ENCODE measurements around the gene SETDB1. TPM values are rescaled to one million over a fixed set of nuclear protein-coding genes. Genes with fewer than 3 reads are reported as not detected.

SETDB1 gene
- total and polyA plus RNA-seq, 2 of the 13 experiments (the other 11 are each of a cell fraction or from before 2014, with no cell fraction given), result 33.1 to 34.6 TPM

DNA sequence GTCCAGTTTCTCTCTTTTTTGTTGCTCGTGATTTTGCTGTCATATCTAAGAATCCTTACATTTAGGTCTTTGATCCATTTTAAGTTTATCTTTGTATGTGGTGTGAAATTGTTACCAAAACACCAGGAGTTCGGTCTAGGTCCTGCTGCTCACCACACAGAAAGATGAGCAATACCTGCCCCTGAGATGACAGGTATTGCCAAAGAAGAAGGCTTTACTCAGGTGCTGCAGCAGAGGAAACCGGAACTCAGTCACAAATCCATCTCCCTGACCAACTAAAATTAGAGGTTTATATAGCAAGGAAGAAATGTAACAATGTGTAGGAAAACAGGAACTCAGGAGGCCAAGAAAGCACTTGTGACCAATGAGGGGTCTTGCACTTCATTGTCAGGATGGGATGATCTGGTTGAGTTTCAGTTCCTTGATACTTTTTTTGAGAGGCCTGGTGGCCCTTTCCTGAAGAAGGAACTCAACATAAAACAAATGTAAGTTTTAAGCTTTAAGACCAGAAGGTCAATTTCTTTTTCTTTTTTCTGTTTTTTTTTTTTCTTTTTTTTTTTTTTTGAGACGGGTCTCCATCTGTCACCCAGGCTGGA is 16.5 kb upstream of the SETDB1 start:
- Histone ChIP-seq H3K9ac (ENCODE audit: insufficient read depth, low read depth, low read length) (no peak overlapping the region), H3K79me2 (ENCODE audit: insufficient read depth, low read length) (no peaks in the 10 kb centered on the region), H3K9me3 (ENCODE audit: low read length) (no peaks in the 10 kb centered on the region), H2AFZ (ENCODE audit: low read length) (no peak overlapping the region), H3K4me2 (ENCODE audit: low read depth, low read length) (no peak overlapping the region), H3K4me1 (ENCODE audit: insufficient read depth, low read length) (no peaks in the 10 kb centered on the region), H3K27me3 (ENCODE audit: control insufficient read depth in 1 of 2, insufficient read depth in 2 of 2, low read length in 2 of 2) (no peaks in the 10 kb centered on the region), H3K36me3 (replicated peaks in 1 of 2; ENCODE audit: control insufficient read depth in 1 of 2, insufficient read depth in 2 of 2, low read length in 2 of 2) (no peaks in the 10 kb centered on the region), H3K27ac (ENCODE audit: extremely low read length, insufficient read depth, low read length) (no peak overlapping the region), H4K20me1 (ENCODE audit: insufficient read depth, low read length) (no peaks in the 10 kb centered on the region), H3K4me3 (replicated peaks in 1 of 3; ENCODE audit: insufficient read depth in 1 of 3, low read depth in 2 of 3, low read length in 3 of 3) (no peak overlapping the region)
- no peak for ATAC-seq
- FAIRE-seq, result no peak
- in situ Hi-C loops (cut with HindIII; ENCODE audit: extremely low pct_ligation_motif_present, low pct_unique_long_range_greater_than_20kb) (no loop called here), intact Hi-C loops (cut with micrococcal nuclease; ENCODE audit: unreplicated experiment) (no loop called here)
- 54% methylated on average over 4 of the region's 4 CpGs for WGBS (ENCODE audit: low lambda C conversion rate)
- TF ChIP-seq ZNF124 (CRISPR knock-in tag; IDR thresholded peaks at IDR 0.05), result peak; percentile 58; the same call in 1 of the 2 replicates
- TF ChIP-seq, protein P1, sequence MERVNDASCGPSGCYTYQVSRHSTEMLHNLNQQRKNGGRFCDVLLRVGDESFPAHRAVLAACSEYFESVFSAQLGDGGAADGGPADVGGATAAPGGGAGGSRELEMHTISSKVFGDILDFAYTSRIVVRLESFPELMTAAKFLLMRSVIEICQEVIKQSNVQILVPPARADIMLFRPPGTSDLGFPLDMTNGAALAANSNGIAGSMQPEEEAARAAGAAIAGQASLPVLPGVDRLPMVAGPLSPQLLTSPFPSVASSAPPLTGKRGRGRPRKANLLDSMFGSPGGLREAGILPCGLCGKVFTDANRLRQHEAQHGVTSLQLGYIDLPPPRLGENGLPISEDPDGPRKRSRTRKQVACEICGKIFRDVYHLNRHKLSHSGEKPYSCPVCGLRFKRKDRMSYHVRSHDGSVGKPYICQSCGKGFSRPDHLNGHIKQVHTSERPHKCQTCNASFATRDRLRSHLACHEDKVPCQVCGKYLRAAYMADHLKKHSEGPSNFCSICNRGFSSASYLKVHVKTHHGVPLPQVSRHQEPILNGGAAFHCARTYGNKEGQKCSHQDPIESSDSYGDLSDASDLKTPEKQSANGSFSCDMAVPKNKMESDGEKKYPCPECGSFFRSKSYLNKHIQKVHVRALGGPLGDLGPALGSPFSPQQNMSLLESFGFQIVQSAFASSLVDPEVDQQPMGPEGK (CRISPR knock-in tag; IDR thresholded peaks at IDR 0.05), result no peak
- DNase-seq (ENCODE audit: low spot score), result no peak
- ChIA-PET CTCF (ENCODE audit: low intra/inter-chr PET ratio, low total read pairs) (no interaction called here), POLR2A (no interaction called here)
- BruUV-seq (replicated peaks), result no TSS peak

DNA sequence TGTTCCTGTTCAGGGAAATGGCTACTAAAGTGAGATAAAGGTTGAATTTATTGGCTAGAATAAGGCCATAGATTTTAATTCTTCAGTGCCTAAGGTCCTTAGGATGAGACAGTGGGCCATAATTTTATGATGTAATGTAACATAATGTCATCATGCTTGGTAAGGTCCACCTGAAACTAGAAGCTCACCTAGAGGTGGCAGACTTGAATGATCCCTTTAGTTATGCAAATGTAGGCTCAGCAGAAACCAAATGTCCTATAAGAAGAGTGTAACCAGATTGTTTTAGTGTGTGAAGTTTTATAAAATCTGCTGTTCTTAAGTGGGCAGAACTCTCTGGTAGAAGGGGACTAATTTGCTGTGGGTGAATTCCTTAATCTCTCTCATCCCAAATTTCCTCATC is 13.5 kb upstream of the SETDB1 start:
- no peaks in the 10 kb centered on the region for H4K20me1 ChIP-seq (ENCODE audit: insufficient read depth, low read length)
- intact Hi-C loops (cut with micrococcal nuclease; ENCODE audit: unreplicated experiment) (no loop called here), in situ Hi-C loops (cut with HindIII; ENCODE audit: extremely low pct_ligation_motif_present, low pct_unique_long_range_greater_than_20kb) (no loop called here)
- BruUV-seq (replicated peaks), result no TSS peak
- H3K4me3 ChIP-seq (replicated peaks in 1 of 3; ENCODE audit: insufficient read depth in 1 of 3, low read depth in 2 of 3, low read length in 3 of 3), result no peak overlapping the region
- POLR2A ChIA-PET, result no interaction called here
- H3K4me2 ChIP-seq (ENCODE audit: low read depth, low read length), result no peak overlapping the region
- no peak overlapping the region for H3K9ac ChIP-seq (ENCODE audit: insufficient read depth, low read depth, low read length)
- no peak overlapping the region for H2AFZ ChIP-seq (ENCODE audit: low read length)
- no peak overlapping the region for H3K27ac ChIP-seq (ENCODE audit: extremely low read length, insufficient read depth, low read length)
- no peaks in the 10 kb centered on the region for H3K36me3 ChIP-seq (replicated peaks in 1 of 2; ENCODE audit: control insufficient read depth in 1 of 2, insufficient read depth in 2 of 2, low read length in 2 of 2)
- FAIRE-seq (no peak), ATAC-seq (no peak), DNase-seq (ENCODE audit: low spot score) (no peak)
- no peaks in the 10 kb centered on the region for H3K4me1 ChIP-seq (ENCODE audit: insufficient read depth, low read length)
- no peaks in the 10 kb centered on the region for H3K27me3 ChIP-seq (ENCODE audit: control insufficient read depth in 1 of 2, insufficient read depth in 2 of 2, low read length in 2 of 2)
- no peaks in the 10 kb centered on the region for H3K9me3 ChIP-seq (ENCODE audit: low read length)
- CTCF ChIA-PET (ENCODE audit: low intra/inter-chr PET ratio, low total read pairs), result no interaction called here
- no peaks in the 10 kb centered on the region for H3K79me2 ChIP-seq (ENCODE audit: insufficient read depth, low read length)
- TF ChIP-seq MYNN (CRISPR knock-in tag; IDR thresholded peaks at IDR 0.05; ENCODE audit: low read depth) (no peak), SMARCC2 (IDR thresholded peaks at IDR 0.05) (no peak), JARID2 (CRISPR knock-in tag; IDR thresholded peaks at IDR 0.05; ENCODE audit: insufficient replicate concordance) (no peak), ZFP1 (CRISPR knock-in tag; IDR thresholded peaks at IDR 0.05) (no peak), ELF1 (CRISPR knock-in tag; IDR thresholded peaks at IDR 0.05) (no peak), GATAD1 (CRISPR knock-in tag; IDR thresholded peaks at IDR 0.05) (no peak), ZNF7 (CRISPR knock-in tag; IDR thresholded peaks at IDR 0.05) (no peak), RELA (CRISPR knock-in tag; IDR thresholded peaks at IDR 0.05) (no peak), ZBTB21 (CRISPR knock-in tag; IDR thresholded peaks at IDR 0.05) (no peak), CCDC6 (CRISPR knock-in tag; IDR thresholded peaks at IDR 0.05) (no peak), ZNF775 (CRISPR knock-in tag; IDR thresholded peaks at IDR 0.05; ENCODE audit: borderline replicate concordance) (no peak), EP300 (IDR thresholded peaks at IDR 0.05; ENCODE audit: low read depth in 2 of 2, low read length in 2 of 2) (no peak), EP300 (CRISPR knock-in tag; IDR thresholded peaks at IDR 0.05; ENCODE audit: borderline replicate concordance) (no peak), ZSCAN9 (CRISPR knock-in tag; IDR thresholded peaks at IDR 0.05; ENCODE audit: borderline replicate concordance) (no peak)
